OCI-LY3 (cell line): Measurements from ENCODE around the gene SLC22A2.

Experiments
- CTCF ChIP-seq: fragments of 200-600, 300-600 bp; sonication (generic); IDR thresholded peaks from 2 replicates; pipeline ENCODE4 v1.5.1; 2014; ENCODE audit warnings: antibody characterized with exemption, low read length, low read depth
- EZH2phosphoT487 ChIP-seq: fragments of 200-600 bp; shearing (Covaris generic); IDR thresholded peaks from 2 replicates; pipeline ENCODE4 v1.6.1; 2018; ENCODE audit warnings: antibody characterized with exemption, mixed run types, low read depth

- no peak for TF ChIP-seq CTCF
- TF ChIP-seq EZH2phosphoT487, result no peak
Observed at GRCh38 chr6:160204710-160205109, 53.9 kb downstream of the SLC22A2 start.
